Measurements from ENCODE around the gene MGMT.

MGMT gene

GRCh38 chr10:129486805-129487204 lies 19.8 kb downstream of the MGMT start:
- no peak for DNase-seq (ENCODE audit: low read depth, low spot score)
- no peak overlapping the region for H3K4me3 ChIP-seq (ENCODE audit: low read depth, low read length)
- TF ChIP-seq, protein P1, sequence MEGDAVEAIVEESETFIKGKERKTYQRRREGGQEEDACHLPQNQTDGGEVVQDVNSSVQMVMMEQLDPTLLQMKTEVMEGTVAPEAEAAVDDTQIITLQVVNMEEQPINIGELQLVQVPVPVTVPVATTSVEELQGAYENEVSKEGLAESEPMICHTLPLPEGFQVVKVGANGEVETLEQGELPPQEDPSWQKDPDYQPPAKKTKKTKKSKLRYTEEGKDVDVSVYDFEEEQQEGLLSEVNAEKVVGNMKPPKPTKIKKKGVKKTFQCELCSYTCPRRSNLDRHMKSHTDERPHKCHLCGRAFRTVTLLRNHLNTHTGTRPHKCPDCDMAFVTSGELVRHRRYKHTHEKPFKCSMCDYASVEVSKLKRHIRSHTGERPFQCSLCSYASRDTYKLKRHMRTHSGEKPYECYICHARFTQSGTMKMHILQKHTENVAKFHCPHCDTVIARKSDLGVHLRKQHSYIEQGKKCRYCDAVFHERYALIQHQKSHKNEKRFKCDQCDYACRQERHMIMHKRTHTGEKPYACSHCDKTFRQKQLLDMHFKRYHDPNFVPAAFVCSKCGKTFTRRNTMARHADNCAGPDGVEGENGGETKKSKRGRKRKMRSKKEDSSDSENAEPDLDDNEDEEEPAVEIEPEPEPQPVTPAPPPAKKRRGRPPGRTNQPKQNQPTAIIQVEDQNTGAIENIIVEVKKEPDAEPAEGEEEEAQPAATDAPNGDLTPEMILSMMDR (IDR thresholded peaks at IDR 0.05; ENCODE audit: low read depth, low read length): no peak
- in situ Hi-C loops (cut with HindIII; ENCODE audit: low sequenced_read_pairs): no loop called here

GRCh38 chr10:129491123-129491734 lies 24.2 kb downstream of the MGMT start:
- peak; percentile 14 for DNase-seq (ENCODE audit: low read depth, low spot score)
- H3K4me3 ChIP-seq (ENCODE audit: low read depth, low read length): no peak overlapping the region
- TF ChIP-seq, protein P1 (IDR thresholded peaks at IDR 0.05; ENCODE audit: low read depth, low read length): no peak
- in situ Hi-C loops (cut with HindIII; ENCODE audit: low sequenced_read_pairs): no loop called here

DNA sequence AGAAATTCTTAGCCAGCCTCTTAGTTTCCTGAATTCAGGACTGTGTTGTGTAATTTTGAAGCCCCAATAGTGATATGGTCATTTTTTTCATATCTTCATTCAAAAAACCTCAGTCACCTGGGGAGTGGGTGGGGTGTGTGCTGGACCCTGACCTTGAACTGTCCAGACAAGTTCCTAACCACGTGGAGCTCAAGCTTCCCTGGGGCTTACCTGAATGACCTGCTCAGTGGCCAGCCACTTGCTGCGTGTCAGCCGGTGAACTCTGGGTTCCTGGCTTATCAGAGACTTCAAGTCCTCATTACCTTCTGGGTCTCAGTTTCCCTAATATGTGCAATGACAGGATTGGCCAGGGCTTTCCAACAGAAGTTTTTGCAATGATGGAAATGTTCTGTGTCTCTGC lies 27.1 kb downstream of the MGMT start:
- H3K4me3 ChIP-seq (ENCODE audit: low read depth, low read length): no peak overlapping the region
- in situ Hi-C loops (cut with HindIII; ENCODE audit: low sequenced_read_pairs): no loop called here
- DNase-seq (ENCODE audit: low read depth, low spot score): no peak
- TF ChIP-seq, protein P1 (IDR thresholded peaks at IDR 0.05; ENCODE audit: low read depth, low read length): no peak

- H3K4me3 ChIP-seq (ENCODE audit: low read depth, low read length): no peak overlapping the region
- no peak for DNase-seq (ENCODE audit: low read depth, low spot score)
- in situ Hi-C loops (cut with HindIII; ENCODE audit: low sequenced_read_pairs): no loop called here
- TF ChIP-seq, protein P1 (IDR thresholded peaks at IDR 0.05; ENCODE audit: low read depth, low read length): no peak
These were observed 27.7 kb downstream of the MGMT start for GRCh38 chr10:129494740-129495139.

DNA sequence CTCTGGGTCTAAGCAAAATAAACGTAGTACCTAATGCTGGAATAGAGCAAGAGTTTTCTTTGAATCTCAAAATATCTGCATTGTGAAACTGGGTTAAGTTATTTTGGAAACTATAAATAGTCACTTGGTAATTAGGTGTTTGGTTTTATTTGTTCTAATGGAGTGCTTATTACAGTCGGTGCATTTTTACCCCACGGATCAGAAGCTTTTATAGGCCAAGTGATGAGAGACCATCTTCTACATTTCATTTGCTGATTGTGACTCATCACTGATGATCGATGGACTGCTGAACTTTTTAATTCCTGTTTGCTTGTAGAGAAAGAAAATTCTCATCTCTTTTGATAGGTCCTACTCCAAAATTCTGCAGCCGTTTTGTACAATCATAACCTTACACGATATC lies 28.2 kb downstream of the MGMT start:
- H3K4me3 ChIP-seq (ENCODE audit: low read depth, low read length): no peak overlapping the region
- TF ChIP-seq, protein P1 (IDR thresholded peaks at IDR 0.05; ENCODE audit: low read depth, low read length): no peak
- no peak for DNase-seq (ENCODE audit: low read depth, low spot score)
- in situ Hi-C loops (cut with HindIII; ENCODE audit: low sequenced_read_pairs): no loop called here

GRCh38 chr10:129495698-129496097 lies 28.7 kb downstream of the MGMT start:
- H3K4me3 ChIP-seq (ENCODE audit: low read depth, low read length): no peak overlapping the region
- DNase-seq (ENCODE audit: low read depth, low spot score): no peak
- in situ Hi-C loops (cut with HindIII; ENCODE audit: low sequenced_read_pairs): no loop called here
- TF ChIP-seq, protein P1 (IDR thresholded peaks at IDR 0.05; ENCODE audit: low read depth, low read length): no peak

Measured in astrocyte of the spinal cord (primary cell).